HG03103 (cell line): Measurements from ENCODE around the gene CNTFR.

Source experiments
- ATAC-seq: cut with Tn5 transposase; IDR thresholded peaks from one replicate; pipeline ENCODE4 v1.9.1; 2021; ENCODE audit warnings: low read depth; ENCODE audit not compliant: unreplicated experiment

CNTFR gene

DNA sequence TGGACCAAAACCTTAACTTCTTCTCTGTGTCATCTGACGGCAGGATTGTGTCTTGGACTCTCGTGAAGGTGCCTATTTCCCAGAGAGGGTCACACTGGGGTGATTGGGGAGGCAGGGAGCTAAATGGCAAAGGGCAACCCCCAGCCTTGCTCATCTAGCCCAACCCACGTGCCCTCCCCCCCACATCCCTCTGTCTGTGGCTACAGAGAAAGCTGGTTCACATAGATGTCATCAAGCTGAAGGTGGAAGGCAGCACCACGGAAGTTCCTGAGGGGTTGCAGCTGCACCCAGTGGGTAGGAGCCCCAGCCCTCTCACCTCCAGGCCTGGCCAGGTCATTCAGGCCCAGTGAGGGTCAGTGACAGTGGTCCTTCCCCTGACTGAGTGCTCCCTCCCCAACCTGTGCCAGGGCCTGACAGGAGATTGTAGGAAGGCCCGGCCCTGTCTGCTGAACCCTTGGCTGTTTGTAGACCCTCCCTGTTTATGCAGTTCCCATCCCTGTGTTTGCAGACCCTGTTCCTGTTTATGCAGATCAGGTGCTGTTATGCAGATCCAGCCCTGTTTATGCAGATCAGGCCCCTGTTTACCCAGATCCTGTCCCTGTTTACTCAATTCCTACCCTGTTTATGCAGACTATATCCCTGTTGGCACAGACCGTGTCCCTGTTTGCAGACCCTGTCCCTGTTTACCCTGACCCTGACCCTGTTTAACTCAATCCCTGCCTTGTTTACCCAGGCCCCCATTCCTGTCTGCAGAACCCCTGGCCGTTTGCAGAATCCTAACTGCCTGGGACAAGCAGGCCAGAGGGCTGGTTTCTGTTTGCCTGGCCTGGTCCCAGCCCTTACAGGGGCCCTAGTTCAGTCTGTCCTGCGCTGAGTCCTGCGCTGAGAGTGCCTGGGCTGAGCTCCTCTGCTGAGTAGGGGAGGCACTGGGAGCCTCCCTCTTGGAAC lies 77.1 kb downstream of the CNTFR start:
- ATAC-seq = no peak

- ATAC-seq = no peak
Observed at GRCh38 chr9:34510497-34511468, 78.7 kb downstream of the CNTFR start.

DNA sequence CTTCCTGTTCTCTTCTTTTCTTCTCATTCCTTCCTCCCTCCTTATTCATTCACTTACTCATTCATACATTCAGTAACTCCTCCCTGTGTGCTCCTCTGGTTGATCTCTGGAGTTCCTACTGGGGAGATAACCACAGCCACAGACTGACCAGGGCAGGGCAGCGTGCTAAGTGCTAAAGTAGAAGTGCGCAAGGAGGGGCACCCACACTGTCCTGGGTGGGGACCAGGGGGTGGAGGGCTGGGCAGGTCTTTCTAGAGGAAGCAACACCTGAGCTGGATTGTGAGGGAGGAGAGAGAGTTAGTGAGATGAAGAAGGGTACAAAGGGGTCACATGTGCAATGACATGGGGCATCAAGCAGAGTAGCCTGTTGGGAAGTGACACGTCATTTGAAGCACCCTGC lies 80.6 kb downstream of the CNTFR start:
- no peak for ATAC-seq

DNA sequence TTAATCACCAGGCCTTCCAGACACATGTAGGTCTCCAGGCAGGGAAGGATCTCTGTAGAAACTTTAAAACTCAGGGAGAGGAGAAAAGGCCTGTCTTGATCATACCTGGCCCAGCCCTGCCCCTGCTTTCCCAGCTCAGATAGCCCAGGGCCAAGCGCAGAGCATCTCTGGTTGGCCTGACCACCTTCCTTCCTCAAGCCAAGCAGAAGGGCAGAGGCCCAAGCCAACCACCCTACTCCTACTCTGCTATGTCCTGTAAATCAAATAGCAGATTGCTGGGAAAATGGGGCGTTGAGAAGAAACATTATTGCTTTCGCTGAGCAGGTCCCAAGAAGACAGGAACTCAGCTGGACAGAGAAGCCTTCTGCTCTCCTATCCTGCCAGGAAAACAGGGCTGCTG lies 81.1 kb downstream of the CNTFR start:
- ATAC-seq = no peak

- ATAC-seq = no peak
Observed at GRCh38 chr9:34507966-34508365, 81.6 kb downstream of the CNTFR start.

- no peak for ATAC-seq
Observed at GRCh38 chr9:34507556-34507955, 82.0 kb downstream of the CNTFR start.

- ATAC-seq = no peak
Observed at GRCh38 chr9:34506623-34507022, 82.9 kb downstream of the CNTFR start.

GRCh38 chr9:34505370-34506120 lies 84.0 kb downstream of the CNTFR start:
- ATAC-seq = no peak

DNA sequence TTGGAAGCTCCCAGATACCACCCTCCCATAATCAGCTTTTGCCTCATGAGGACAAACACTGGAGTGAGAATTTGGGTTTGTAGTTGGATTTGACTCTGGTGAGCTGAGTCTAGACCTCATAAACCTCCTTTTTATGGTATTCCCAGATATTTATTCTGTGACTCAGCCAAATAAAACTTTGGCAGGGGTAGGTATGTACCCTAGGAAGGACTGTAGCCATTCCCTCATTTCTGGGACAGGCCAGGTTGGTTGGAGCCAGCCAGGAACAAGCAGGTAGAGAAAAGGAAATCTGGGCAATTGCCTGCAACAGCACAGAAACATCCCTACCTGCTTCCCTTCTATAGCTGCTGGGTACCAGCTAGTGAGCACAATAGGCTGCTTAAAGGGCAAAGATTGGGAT lies 86.1 kb downstream of the CNTFR start:
- ATAC-seq = no peak

- no peak for ATAC-seq
Observed at GRCh38 chr9:34502891-34503290, 86.6 kb downstream of the CNTFR start.

GRCh38 chr9:34502471-34502870 lies 87.1 kb downstream of the CNTFR start:
- ATAC-seq = no peak

- ATAC-seq = no peak
Observed at GRCh38 chr9:34501889-34502425, 87.6 kb downstream of the CNTFR start.
